GM12878 (cell line): ENCODE measurements around the gene RMND5A.
"Not testable (repeated sequence)": the region's sequence is repeated elsewhere in the genome, so short reads cannot be mapped to it uniquely, and the experiment has no call there.

ENCODE experiments used
- ATF3 ChIP-seq: IDR thresholded peaks from 2 replicates; pipeline ENCODE4 v1.6.1; 2011; ENCODE audit warnings: low read depth, mild to moderate bottlenecking, low read length, moderate library complexity, borderline replicate concordance; ENCODE audit errors: extremely low read depth
- BHLHE40 ChIP-seq, 2 experiments: fragments of 450-650 bp in 1 of 2; IDR thresholded peaks; 2 replicates each; pipeline ENCODE4 v1.6.1; 2011 to 2017; ENCODE audit warnings: low read depth in 2 of 2, borderline replicate concordance in 1 of 2, improper control_type of control experiment in 1 of 2, low read length in 1 of 2, mild to moderate bottlenecking in 1 of 2
- BRCA1 ChIP-seq: IDR thresholded peaks from 2 replicates; pipeline ENCODE4 v1.6.1; 2011; ENCODE audit warnings: low read depth, low read length, improper control_type of control experiment
- CHD2 ChIP-seq: IDR thresholded peaks from 2 replicates; pipeline ENCODE4 v1.6.1; 2011; ENCODE audit warnings: low read depth, low read length, improper control_type of control experiment, borderline replicate concordance
- CTCF ChIP-seq, 3 experiments: IDR thresholded peaks in 2 of 3; conservative IDR thresholded peaks in 1 of 3; 2 replicates each; pipeline ENCODE4 v1.5.1; 2011; ENCODE audit warnings: low read depth in 3 of 3, low read length in 3 of 3, mild to moderate bottlenecking in 3 of 3, control low read depth in 2 of 3, moderate library complexity in 2 of 3, inconsistent platforms in 1 of 3, mixed read lengths in 1 of 3; ENCODE audit not compliant: control insufficient read depth in 2 of 3, insufficient read depth in 1 of 3; ENCODE audit errors: extremely low read depth in 1 of 3
- EGR1 ChIP-seq, 2 experiments: IDR thresholded peaks; 1 replicate in 1 of 2; 2 replicates in 1 of 2; pipeline ENCODE4 v1.6.1; 2011 to 2012; ENCODE audit warnings: low read depth in 2 of 2, low read length in 2 of 2, borderline replicate concordance in 1 of 2, mild to moderate bottlenecking in 1 of 2, moderate library complexity in 1 of 2
- ELK1 ChIP-seq: IDR thresholded peaks from 2 replicates; pipeline ENCODE4 v1.6.1; 2012; ENCODE audit warnings: low read depth, low read length, improper control_type of control experiment
- NR2C1 ChIP-seq: fragments of 450-650 bp; IDR thresholded peaks from 2 replicates; pipeline ENCODE4 v1.6.1; 2017; ENCODE audit warnings: antibody characterized with exemption, mild to moderate bottlenecking, moderate library complexity
- NRF1 ChIP-seq: conservative IDR thresholded peaks from 2 replicates; pipeline ENCODE4 v1.6.1; 2011; ENCODE audit warnings: mild to moderate bottlenecking, low read depth, low read length, improper control_type of control experiment
- SPI1 ChIP-seq: IDR thresholded peaks from 2 replicates; pipeline ENCODE4 v1.6.1; 2011; ENCODE audit warnings: low read depth, mild to moderate bottlenecking, low read length, moderate library complexity, borderline replicate concordance; ENCODE audit not compliant: insufficient read depth
- TAF1 ChIP-seq: IDR thresholded peaks from 2 replicates; pipeline ENCODE4 v1.6.1; 2011; ENCODE audit warnings: mild to moderate bottlenecking, low read depth, low read length, borderline replicate concordance

GRCh38 chr2:86720540-86721320 lies 639 bp downstream of the RMND5A start:
- TF ChIP-seq NR2C1; CTCF (IDR thresholded peaks at IDR 0.05 in 2 of 3, conservative IDR thresholded peaks at IDR 0.05 in 1 of 3; ENCODE audit: control insufficient read depth in 2 of 3, extremely low read depth in 1 of 3, insufficient read depth in 1 of 3, low read depth in 3 of 3, low read length in 3 of 3); BRCA1; ELK1; NRF1; SPI1; ATF3; TAF1; CHD2: not testable (repeated sequence)
- TF ChIP-seq BHLHE40 (IDR thresholded peaks at IDR 0.05; ENCODE audit: borderline replicate concordance in 1 of 2, low read depth in 2 of 2, low read length in 1 of 2) (peak in 1 of 2 experiments; percentile 36; a peak in 2 of 4 replicates), EGR1 (IDR thresholded peaks at IDR 0.05; ENCODE audit: borderline replicate concordance in 1 of 2, low read depth in 2 of 2, low read length in 2 of 2) (0 out of 3 replicates have a peak, but pooled peaks of 1 of the 2 experiments have one; percentile 9)
